ENCODE data around the gene DYNC1LI1. TPM values are rescaled to one million over a fixed set of nuclear protein-coding genes. Genes with fewer than 3 reads are reported as not detected.

Gene DYNC1LI1
- total RNA-seq, 1 donor from 2014 or later: 181 TPM

DNA sequence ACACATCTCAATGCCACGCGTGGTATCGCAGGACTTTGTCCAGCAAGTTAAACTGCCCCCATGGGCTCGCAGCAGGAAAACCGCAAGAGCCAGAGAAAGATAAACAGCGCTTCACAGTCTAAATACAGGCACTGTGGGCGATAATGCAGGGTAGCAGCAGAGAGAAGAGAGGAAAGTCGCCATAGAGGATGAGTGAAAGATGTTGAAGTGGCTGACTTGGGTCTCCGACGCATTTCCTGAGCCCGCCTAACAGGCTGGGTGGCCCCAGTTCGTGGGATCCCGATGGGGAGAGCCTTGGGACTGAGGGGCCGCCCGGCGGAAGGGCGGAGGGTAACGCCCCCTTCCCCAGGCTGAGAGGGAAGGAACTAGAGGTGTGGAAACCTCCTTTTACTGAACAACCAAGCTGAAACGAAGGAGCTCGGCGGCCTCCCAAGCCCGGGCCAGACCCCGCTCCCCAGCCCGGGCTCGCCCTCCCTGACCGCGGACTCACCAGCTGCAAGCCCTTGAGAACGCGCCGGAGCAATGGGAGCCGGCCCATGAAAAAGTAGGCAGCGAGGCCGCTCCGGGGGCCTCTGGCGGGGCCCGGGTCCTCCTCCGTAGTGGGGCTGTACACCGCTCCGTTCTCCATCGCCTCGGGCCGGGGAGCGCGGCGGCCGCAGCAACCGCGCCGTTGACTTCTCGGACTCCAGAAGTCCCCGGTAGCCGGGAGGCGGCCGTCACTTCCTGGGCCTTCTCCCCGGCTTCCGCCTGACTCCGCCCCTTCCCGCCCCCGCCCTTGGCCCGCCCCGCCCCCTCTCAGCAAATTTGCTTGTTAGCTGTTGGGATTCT, 68.3 kb downstream of the DYNC1LI1 start, which contains the start of gene CMTM6:
Gene CMTM6, minus strand, starts transcription at position 735 of the 828 bp plus-strand sequence. Its CDS starts 107 bp downstream, at position 628.
- Mint-ChIP-seq H3K4me1 (ENCODE audit: low read depth, unreplicated experiment) (peaks cover 9% of the 10 kb centered on the region), H3K36me3 (ENCODE audit: unreplicated experiment) (peaks cover 4% of the 10 kb centered on the region), H3K4me3 (ENCODE audit: unreplicated experiment) (peak within 1 kb of the TSS; percentile 100), H3K9me3 (ENCODE audit: unreplicated experiment) (peaks cover 3% of the 10 kb centered on the region), H3K27me3 (ENCODE audit: unreplicated experiment) (peaks cover 3% of the 10 kb centered on the region), H3K27ac (ENCODE audit: unreplicated experiment) (peak within 1 kb of the TSS; percentile 92)
- DNase-seq: peak; percentile 85
- TF ChIP-seq, protein P1, sequence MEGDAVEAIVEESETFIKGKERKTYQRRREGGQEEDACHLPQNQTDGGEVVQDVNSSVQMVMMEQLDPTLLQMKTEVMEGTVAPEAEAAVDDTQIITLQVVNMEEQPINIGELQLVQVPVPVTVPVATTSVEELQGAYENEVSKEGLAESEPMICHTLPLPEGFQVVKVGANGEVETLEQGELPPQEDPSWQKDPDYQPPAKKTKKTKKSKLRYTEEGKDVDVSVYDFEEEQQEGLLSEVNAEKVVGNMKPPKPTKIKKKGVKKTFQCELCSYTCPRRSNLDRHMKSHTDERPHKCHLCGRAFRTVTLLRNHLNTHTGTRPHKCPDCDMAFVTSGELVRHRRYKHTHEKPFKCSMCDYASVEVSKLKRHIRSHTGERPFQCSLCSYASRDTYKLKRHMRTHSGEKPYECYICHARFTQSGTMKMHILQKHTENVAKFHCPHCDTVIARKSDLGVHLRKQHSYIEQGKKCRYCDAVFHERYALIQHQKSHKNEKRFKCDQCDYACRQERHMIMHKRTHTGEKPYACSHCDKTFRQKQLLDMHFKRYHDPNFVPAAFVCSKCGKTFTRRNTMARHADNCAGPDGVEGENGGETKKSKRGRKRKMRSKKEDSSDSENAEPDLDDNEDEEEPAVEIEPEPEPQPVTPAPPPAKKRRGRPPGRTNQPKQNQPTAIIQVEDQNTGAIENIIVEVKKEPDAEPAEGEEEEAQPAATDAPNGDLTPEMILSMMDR (IDR thresholded peaks at IDR 0.05; ENCODE audit: partially characterized antibody, unreplicated experiment): no peak

DNA sequence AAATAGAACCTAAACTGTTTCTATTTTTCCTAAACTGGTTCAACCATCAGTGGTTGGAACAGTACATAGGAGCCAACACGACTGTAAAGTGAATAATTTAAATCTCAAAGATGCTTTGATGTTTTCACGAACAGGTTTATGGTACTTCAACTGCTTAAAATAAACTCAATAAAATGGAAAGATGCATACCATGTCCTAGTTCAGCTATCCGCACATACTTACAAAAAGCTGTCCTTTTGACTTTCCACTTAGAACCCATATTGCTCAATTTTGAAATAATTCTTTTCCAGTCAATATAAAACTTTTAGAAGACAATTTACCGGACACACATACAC, 68.9 kb downstream of the DYNC1LI1 start:
- Mint-ChIP-seq H3K9me3 (ENCODE audit: unreplicated experiment) (peaks cover 3% of the 10 kb centered on the region), H3K27ac (ENCODE audit: unreplicated experiment) (peak overlapping the region; percentile 92), H3K36me3 (ENCODE audit: unreplicated experiment) (peaks cover 4% of the 10 kb centered on the region), H3K27me3 (ENCODE audit: unreplicated experiment) (peaks cover 3% of the 10 kb centered on the region), H3K4me1 (ENCODE audit: low read depth, unreplicated experiment) (peaks cover 9% of the 10 kb centered on the region), H3K4me3 (ENCODE audit: unreplicated experiment) (peak overlapping the region; percentile 100)
- TF ChIP-seq, protein P1 (IDR thresholded peaks at IDR 0.05; ENCODE audit: partially characterized antibody, unreplicated experiment): no peak
- DNase-seq: no peak

DNA sequence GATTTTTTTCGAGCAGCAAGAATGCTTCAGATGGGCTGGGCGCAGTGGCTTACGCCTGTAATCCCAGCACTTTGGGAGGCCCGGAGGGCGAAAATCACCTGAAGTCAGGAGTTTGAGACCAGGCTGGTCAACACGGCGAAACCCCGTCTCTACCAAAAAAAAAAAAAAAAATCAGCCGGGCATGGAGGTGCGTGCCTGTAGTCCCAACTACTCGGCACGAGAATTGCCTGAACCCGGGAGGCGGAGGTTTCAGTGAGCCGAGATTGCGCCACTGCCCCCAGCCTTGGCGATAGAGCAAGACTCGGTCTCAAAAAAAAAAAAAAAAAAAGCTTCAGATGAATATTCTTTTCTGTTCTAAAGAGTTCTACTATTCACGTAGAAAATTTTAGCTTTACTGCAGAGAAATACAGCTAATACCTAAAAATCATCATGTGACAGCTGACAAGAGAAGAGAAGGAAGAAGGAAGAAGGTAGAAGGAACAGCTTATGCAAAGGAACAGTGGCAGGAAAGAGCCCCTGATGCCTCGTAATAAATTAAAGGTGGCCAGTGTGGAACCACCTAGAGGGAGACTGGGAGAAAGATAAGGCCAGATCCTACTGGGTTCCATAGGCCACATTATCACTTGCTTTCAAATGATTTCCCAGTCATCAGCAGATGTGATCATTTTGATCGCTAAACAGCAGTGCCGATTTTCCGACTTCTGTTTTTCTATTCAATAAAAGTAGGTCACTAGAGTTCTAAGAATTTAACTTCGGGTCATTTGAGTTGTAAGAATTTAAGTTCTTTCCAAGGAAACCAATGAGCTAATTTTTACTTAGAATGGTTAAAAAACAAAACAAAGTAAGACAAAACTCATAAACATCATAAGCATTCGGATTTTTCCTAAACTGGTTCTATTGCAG, 69.5 kb downstream of the DYNC1LI1 start:
- TF ChIP-seq, protein P1 (IDR thresholded peaks at IDR 0.05; ENCODE audit: partially characterized antibody, unreplicated experiment): no peak
- Mint-ChIP-seq H3K36me3 (ENCODE audit: unreplicated experiment) (peaks cover 4% of the 10 kb centered on the region), H3K4me3 (ENCODE audit: unreplicated experiment) (peak overlapping the region; percentile 100), H3K4me1 (ENCODE audit: low read depth, unreplicated experiment) (peaks cover 9% of the 10 kb centered on the region), H3K9me3 (ENCODE audit: unreplicated experiment) (peaks cover 3% of the 10 kb centered on the region), H3K27me3 (ENCODE audit: unreplicated experiment) (peaks cover 3% of the 10 kb centered on the region), H3K27ac (ENCODE audit: unreplicated experiment) (no peak overlapping the region)
- no peak for DNase-seq

DNA sequence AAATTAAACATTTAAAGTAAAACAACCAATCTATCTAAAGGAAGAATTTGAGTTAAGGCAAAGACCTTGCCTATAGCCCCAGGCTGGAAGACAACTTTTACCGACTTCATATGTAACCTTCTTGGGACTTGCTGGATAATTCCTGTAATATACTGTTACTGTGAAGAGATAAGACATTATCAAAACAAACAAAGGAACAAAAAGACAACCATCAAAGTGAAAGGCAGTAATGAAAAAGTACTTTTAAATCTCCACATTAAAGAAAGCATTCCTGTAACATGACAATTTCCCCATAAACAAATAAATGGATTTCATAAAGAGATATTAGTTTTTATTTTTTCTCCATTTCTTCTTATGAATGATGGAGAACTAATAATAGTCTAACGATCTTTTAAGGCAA, 70.4 kb downstream of the DYNC1LI1 start:
- peak overlapping the region; percentile 1 for H3K4me3 Mint-ChIP-seq (ENCODE audit: unreplicated experiment)
- TF ChIP-seq, protein P1 (IDR thresholded peaks at IDR 0.05; ENCODE audit: partially characterized antibody, unreplicated experiment): no peak
- no peak overlapping the region for H3K27ac Mint-ChIP-seq (ENCODE audit: unreplicated experiment)
- H3K4me1 Mint-ChIP-seq (ENCODE audit: low read depth, unreplicated experiment): peaks cover 9% of the 10 kb centered on the region
- H3K9me3 Mint-ChIP-seq (ENCODE audit: unreplicated experiment): peaks cover 3% of the 10 kb centered on the region
- DNase-seq: no peak
- H3K36me3 Mint-ChIP-seq (ENCODE audit: unreplicated experiment): peaks cover 4% of the 10 kb centered on the region
- peaks cover 3% of the 10 kb centered on the region for H3K27me3 Mint-ChIP-seq (ENCODE audit: unreplicated experiment)

Data from glutamatergic neuron (in vitro differentiated cells).